Transverse colon (tissue), 4 donors: ENCODE results near the gene CHST15. TPM values are rescaled to one million over a fixed set of nuclear protein-coding genes. Genes with fewer than 3 reads are reported as not detected.
"Not testable (repeated sequence)": the region's sequence is repeated elsewhere in the genome, so short reads cannot be mapped to it uniquely, and the experiment has no call there.

Source experiments
- DNase-seq: peaks from one replicate; pipeline ENCODE4 v3.0.0-alpha.2; 2019
- H3K27ac ChIP-seq, 4 donors: fragments of 200-600 bp; sonication (generic); 2 replicates each; pipeline ENCODE4 v1.5.1; 2016 to 2018; ENCODE audit warnings: inconsistent platforms in 4 of 4
- H3K27me3 ChIP-seq: fragments of 200-600 bp; sonication (generic); 2 replicates; pipeline ENCODE4 v1.5.1; 2017; ENCODE audit warnings: inconsistent platforms
- H3K36me3 ChIP-seq, 4 donors: fragments of 200-600 bp; sonication (generic); 2 replicates each; pipeline ENCODE4 v1.5.1; 2017 to 2019; ENCODE audit warnings: inconsistent platforms in 4 of 4
- H3K4me1 ChIP-seq, 4 donors: fragments of 200-600 bp; sonication (generic); 2 replicates each; pipeline ENCODE4 v1.5.1; 2017 to 2020; ENCODE audit warnings: inconsistent platforms in 4 of 4
- H3K4me3 ChIP-seq, 4 donors: fragments of 200-600 bp; sonication (generic); 1 replicate in 1 of 4; 2 replicates in 3 of 4; pipeline versions ENCODE4 v1.5.1 to v1.6.1; 2017 to 2019; ENCODE audit warnings: inconsistent platforms in 4 of 4
- H3K9me3 ChIP-seq, 2 donors: fragments of 200-600 bp; sonication (generic); 2 replicates each; pipeline ENCODE4 v1.5.1; 2017 to 2019; ENCODE audit warnings: inconsistent platforms in 2 of 2
- EP300 ChIP-seq: sonication (generic); formaldehyde crosslinking; IDR thresholded peaks from one replicate; pipeline ENCODE4 v1.6.1; 2017; ENCODE audit warnings: antibody characterized with exemption, low read depth
- POLR2A ChIP-seq: fragments of 450-650 bp; IDR thresholded peaks from one replicate; pipeline ENCODE4 v1.6.1; 2016; ENCODE audit warnings: antibody characterized with exemption, mild to moderate bottlenecking, moderate library complexity
- POLR2AphosphoS5 ChIP-seq, 3 donors: sonication (generic); formaldehyde crosslinking; IDR thresholded peaks; one replicate each; pipeline ENCODE4 v1.6.1; 2016; ENCODE audit warnings: antibody characterized with exemption in 3 of 3
- WGBS, 2 donors: methylation state at CpG; one replicate each; pipeline ENCODE4 v1.1.5; 2018; ENCODE audit warnings: low coverage in 1 of 2; 5-methylcytosine and 5-hydroxymethylcytosine counted together
- in situ Hi-C, 4 donors: fragments of 200-750 bp; cut with MboI; loops; one replicate each; pipeline versions ENCODE4 v1.15.0 to v1.15.1; 2017; ENCODE audit warnings: low sequenced_read_pairs in 3 of 4, low pct_ligation_motif_present in 1 of 4, low pct_unique_long_range_greater_than_20kb in 1 of 4
- intact Hi-C: fragments of 100-400 bp; cut with DNase I; formaldehyde crosslinking; loops from one replicate; pipeline ENCODE4 v1.15.1; 2023; ENCODE audit warnings: low total_unique reads
- total RNA-seq, 4 donors: library from RNA; depleted of rRNA; stranded (reverse); fragments of >200 nt; gene quantifications; one replicate each; pipeline ENCODE4 v1.1.0, GENCODE V29; 2016
- TF ChIP-seq, protein P1 (sequence below), 5 experiments: fragments of 200-600 bp in 3 of 5; fragments of 450-650 bp in 2 of 5; sonication (generic) in 3 of 5; IDR thresholded peaks; 1 replicate in 2 of 5; 2 replicates in 3 of 5; pipeline ENCODE4 v1.5.1; 2016 to 2017; ENCODE audit warnings: antibody characterized with exemption in 5 of 5, inconsistent platforms in 3 of 5, mild to moderate bottlenecking in 2 of 5, moderate library complexity in 1 of 5

CHST15 gene
- total RNA-seq, 4 donors from 2014 or later = 10.0 to 25.4 (median 16.0) TPM

DNA sequence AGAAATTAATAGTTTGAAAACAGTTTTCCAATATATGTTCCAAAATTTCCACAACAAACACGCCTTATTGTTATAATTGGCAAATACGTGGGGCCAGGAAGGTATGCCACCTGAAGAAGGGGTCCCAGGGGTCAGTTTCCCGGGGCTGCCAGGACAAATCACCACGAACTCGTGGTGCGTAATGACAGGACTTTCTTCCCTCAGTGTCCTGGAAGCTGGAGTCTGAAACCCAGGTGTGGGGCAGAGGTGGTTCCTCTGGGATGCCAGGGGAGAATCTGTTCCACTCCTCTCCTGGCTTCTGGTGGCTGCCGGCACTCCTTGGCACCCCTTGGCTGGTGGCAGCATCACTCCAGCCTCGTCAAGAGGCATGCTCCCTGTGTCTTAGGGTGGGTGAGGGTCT lies 56.7 kb downstream of the CHST15 start:
- H3K27me3 ChIP-seq = no peaks in the 10 kb centered on the region
- intact Hi-C loops (no loop called here), in situ Hi-C loops (no loop called here)
- no peak for DNase-seq
- peaks cover 0 to 25% (median 9%) of the 10 kb centered on the region in 4 donors for H3K4me1 ChIP-seq
- H3K36me3 ChIP-seq = no peaks in the 10 kb centered on the region
- no peaks in the 10 kb centered on the region for H3K9me3 ChIP-seq
- WGBS, 2 donors = 89% methylated on average over 8 of the region's 8 CpGs; no CpG with 5 or more reads in 1 of the 2 donors
- H3K4me3 ChIP-seq = no peak overlapping the region
- H3K27ac ChIP-seq = peak overlapping the region; percentile 1 to 57 (median 29)
- no peak for TF ChIP-seq POLR2A
- TF ChIP-seq POLR2AphosphoS5 (IDR thresholded peaks at IDR 0.05) = no peak
- no peak for TF ChIP-seq EP300
- TF ChIP-seq, protein P1, sequence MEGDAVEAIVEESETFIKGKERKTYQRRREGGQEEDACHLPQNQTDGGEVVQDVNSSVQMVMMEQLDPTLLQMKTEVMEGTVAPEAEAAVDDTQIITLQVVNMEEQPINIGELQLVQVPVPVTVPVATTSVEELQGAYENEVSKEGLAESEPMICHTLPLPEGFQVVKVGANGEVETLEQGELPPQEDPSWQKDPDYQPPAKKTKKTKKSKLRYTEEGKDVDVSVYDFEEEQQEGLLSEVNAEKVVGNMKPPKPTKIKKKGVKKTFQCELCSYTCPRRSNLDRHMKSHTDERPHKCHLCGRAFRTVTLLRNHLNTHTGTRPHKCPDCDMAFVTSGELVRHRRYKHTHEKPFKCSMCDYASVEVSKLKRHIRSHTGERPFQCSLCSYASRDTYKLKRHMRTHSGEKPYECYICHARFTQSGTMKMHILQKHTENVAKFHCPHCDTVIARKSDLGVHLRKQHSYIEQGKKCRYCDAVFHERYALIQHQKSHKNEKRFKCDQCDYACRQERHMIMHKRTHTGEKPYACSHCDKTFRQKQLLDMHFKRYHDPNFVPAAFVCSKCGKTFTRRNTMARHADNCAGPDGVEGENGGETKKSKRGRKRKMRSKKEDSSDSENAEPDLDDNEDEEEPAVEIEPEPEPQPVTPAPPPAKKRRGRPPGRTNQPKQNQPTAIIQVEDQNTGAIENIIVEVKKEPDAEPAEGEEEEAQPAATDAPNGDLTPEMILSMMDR (IDR thresholded peaks at IDR 0.05) = no peak

DNA sequence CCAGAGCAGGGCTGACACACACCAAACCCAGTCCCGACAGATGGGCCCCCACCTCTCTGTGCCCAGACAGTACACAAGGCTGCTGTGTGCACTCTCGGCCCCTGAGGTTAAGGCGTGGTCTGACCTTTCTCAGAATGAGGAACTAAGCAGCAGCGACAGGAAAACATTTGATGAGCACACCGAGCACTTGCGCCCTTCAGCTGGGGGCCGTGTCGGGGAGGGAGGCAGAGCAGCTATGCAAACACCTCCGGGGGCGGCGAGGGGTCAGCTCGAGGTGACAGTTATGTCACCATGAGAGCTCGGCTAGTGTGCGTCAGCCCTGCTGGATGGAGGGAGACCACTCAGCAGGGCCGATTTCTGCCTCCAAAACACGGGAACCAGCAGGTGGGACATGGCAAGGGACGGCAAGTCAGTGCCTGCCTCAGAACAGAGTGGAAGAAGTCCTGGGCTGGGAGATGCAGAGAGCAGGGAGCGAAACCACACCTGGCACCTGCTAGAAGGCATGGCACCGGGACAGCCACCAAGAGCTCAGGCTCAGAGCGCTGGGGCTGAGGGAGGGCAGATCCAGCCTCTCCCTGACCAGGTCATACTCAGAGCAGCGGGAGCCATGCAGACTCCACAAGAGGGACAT lies 57.4 kb downstream of the CHST15 start:
- peak; percentile 78 for DNase-seq
- peak overlapping the region; percentile 15 to 58 (median 45) for H3K27ac ChIP-seq
- 62% methylated on average over 15 of the region's 21 CpGs; no CpG with 5 or more reads in 1 of the 2 donors for WGBS, 2 donors
- H3K36me3 ChIP-seq = no peaks in the 10 kb centered on the region
- peaks cover 0 to 26% (median 9%) of the 10 kb centered on the region in 4 donors for H3K4me1 ChIP-seq
- no peaks in the 10 kb centered on the region for H3K9me3 ChIP-seq
- intact Hi-C loops (no loop called here), in situ Hi-C loops (no loop called here)
- no peak for TF ChIP-seq POLR2AphosphoS5 (IDR thresholded peaks at IDR 0.05)
- TF ChIP-seq, protein P1 (IDR thresholded peaks at IDR 0.05) = no peak
- no peak for TF ChIP-seq EP300
- no peak for TF ChIP-seq POLR2A
- H3K27me3 ChIP-seq = no peaks in the 10 kb centered on the region
- no peak overlapping the region for H3K4me3 ChIP-seq

DNA sequence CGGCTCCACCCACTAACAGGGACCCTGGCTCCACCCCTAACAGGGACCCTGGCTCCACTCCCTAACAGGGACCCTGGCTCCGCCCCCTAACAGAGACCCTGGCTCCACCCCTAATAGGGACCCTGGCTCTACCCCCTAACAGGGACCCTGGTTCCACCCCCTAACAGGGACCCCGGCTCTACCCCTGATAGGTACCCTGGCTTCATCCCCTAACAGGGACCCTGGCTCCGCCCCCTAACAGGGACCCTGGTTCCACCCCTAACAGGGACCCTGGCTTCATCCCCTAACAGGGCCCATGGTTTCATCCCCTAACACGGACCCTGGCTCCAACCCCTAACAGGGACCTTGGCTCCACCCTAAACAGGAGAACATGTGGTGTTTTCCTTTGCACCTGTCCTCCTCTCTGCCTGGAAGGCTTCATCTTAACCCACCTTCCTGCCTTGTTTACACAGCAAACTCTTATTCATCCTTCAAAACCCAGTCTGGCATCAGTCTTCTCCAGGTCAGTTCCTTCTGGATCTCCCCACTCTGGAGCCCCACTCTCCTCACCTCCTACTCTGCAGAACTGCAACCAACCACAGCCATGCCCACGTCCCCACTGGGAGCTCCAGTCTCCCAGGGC lies 58.0 kb downstream of the CHST15 start:
- in situ Hi-C loops = no loop called here
- intact Hi-C loops = no loop called here

DNA sequence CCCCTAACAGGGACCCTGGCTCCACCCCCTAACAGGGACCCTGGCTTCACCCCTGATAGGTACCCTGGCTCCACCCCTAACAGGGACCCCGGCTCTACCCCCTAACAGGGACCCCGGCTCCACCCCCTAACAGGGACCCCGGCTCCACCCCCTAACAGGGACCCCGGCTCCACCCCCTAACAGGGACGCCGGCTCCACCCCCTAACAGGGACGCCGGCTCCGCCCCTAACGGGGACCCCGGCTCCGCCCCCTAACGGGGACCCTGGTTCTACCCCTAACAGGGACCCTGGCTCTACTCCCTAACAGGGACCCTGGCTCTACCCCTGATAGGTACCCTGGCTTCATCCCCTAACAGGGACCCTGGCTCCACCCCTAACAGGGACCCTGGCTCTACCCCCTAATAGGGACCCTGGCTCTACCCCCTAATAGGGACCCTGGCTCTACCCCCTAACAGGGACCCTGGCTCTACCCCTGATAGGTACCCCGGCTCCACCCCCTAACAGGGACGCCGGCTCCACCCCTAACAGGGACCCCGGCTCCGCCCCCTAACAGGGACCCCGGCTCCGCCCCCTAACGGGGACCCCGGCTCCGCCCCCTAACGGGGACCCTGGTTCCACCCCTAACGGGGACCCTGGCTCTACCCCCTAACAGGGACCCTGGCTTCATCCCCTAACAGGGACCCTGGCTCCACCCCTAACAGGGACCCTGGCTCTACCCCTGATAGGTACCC lies 58.7 kb downstream of the CHST15 start:
- H3K36me3 ChIP-seq, H3K4me3 ChIP-seq, H3K9me3 ChIP-seq, in situ Hi-C loops, intact Hi-C loops, H3K27me3 ChIP-seq, DNase-seq: not testable (repeated sequence)
- peaks cover 0 to 29% (median 9%) of the 10 kb centered on the region in 4 donors for H3K4me1 ChIP-seq
- WGBS, 2 donors = 63% methylated on average over 10 of the region's 25 CpGs; no CpG with 5 or more reads in 1 of the 2 donors
- H3K27ac ChIP-seq = peak overlapping the region; percentile 58 to 59 (median 58)

More for the DNA sequence above, 58.0 kb downstream of the CHST15 start:
- no peak overlapping the region for H3K4me3 ChIP-seq
- peaks cover 0 to 26% (median 9%) of the 10 kb centered on the region in 4 donors for H3K4me1 ChIP-seq
- peak overlapping the region; percentile 19 to 58 (median 45) for H3K27ac ChIP-seq
- H3K9me3 ChIP-seq = no peaks in the 10 kb centered on the region
- no peak for DNase-seq
- no peaks in the 10 kb centered on the region for H3K27me3 ChIP-seq
- 72% methylated on average over 6 of the region's 6 CpGs; no CpG with 5 or more reads in 1 of the 2 donors for WGBS, 2 donors
- TF ChIP-seq POLR2A (no peak), POLR2AphosphoS5 (IDR thresholded peaks at IDR 0.05) (no peak), EP300 (no peak)
- TF ChIP-seq, protein P1 (IDR thresholded peaks at IDR 0.05) = no peak
- no peaks in the 10 kb centered on the region for H3K36me3 ChIP-seq
